Sigmoid colon (tissue), 3 donors: Measurements from ENCODE around the gene FOXD4L3.
"Not testable (repeated sequence)": the region's sequence is repeated elsewhere in the genome, so short reads cannot be mapped to it uniquely, and the experiment has no call there.

ENCODE experiments used
- POLR2A ChIP-seq, 2 donors: fragments of 450-650 bp; IDR thresholded peaks; one replicate each; pipeline ENCODE4 v1.6.1; 2016; ENCODE audit warnings: antibody characterized with exemption in 2 of 2, mild to moderate bottlenecking in 2 of 2, moderate library complexity in 2 of 2
- TF ChIP-seq, protein P1 (sequence below), 4 experiments: fragments of 450-650 bp in 3 of 4; fragments of 200-600 bp in 1 of 4; IDR thresholded peaks; one replicate each; pipeline ENCODE4 v1.5.1; 2016 to 2019; ENCODE audit warnings: antibody characterized with exemption in 4 of 4, mild to moderate bottlenecking in 3 of 4, moderate library complexity in 2 of 4

DNA sequence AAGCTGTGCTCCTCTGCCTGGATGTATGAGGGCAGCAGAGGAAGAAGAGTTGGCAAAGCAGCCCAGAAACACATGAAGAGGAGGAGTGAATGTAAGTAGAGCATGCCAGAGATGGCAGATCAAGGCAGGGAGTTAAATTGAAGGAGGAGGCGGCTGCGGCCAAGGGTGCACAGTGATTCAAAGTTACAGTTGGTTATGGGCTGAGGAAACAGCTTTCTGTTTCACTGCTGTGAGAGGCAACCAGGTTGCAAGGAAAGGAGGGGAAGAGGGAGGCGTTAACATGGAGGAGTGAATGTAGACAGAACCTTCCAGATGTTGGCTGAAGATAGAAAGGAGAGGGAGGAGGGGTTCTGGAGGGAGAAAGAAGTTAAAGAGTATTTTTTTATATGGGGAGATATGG, 33.3 kb downstream of the FOXD4L3 start:
- TF ChIP-seq, protein P1, sequence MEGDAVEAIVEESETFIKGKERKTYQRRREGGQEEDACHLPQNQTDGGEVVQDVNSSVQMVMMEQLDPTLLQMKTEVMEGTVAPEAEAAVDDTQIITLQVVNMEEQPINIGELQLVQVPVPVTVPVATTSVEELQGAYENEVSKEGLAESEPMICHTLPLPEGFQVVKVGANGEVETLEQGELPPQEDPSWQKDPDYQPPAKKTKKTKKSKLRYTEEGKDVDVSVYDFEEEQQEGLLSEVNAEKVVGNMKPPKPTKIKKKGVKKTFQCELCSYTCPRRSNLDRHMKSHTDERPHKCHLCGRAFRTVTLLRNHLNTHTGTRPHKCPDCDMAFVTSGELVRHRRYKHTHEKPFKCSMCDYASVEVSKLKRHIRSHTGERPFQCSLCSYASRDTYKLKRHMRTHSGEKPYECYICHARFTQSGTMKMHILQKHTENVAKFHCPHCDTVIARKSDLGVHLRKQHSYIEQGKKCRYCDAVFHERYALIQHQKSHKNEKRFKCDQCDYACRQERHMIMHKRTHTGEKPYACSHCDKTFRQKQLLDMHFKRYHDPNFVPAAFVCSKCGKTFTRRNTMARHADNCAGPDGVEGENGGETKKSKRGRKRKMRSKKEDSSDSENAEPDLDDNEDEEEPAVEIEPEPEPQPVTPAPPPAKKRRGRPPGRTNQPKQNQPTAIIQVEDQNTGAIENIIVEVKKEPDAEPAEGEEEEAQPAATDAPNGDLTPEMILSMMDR (IDR thresholded peaks at IDR 0.05) = not testable (repeated sequence)
- TF ChIP-seq POLR2A (IDR thresholded peaks at IDR 0.05) = not testable (repeated sequence)
